GM12878 (cell line): Measurements from ENCODE around the gene SFI1. TPM values are rescaled to one million over a fixed set of nuclear protein-coding genes. Genes with fewer than 3 reads are reported as not detected.
A peak's percentile ranks its signal among the peaks of the same experiment; 100 is the strongest.

Experiments
- BRCA1 ChIP-seq: IDR thresholded peaks from 2 replicates; pipeline ENCODE4 v1.6.1; 2011; ENCODE audit warnings: low read depth, low read length, improper control_type of control experiment
- CBFB ChIP-seq: IDR thresholded peaks from 2 replicates; pipeline ENCODE4 v1.6.1; 2016; ENCODE audit warnings: antibody characterized with exemption, low read depth
- CHD2 ChIP-seq: IDR thresholded peaks from 2 replicates; pipeline ENCODE4 v1.6.1; 2011; ENCODE audit warnings: low read depth, low read length, improper control_type of control experiment, borderline replicate concordance
- CHD4 ChIP-seq: fragments of 200-600 bp; sonication (generic); IDR thresholded peaks from 2 replicates; pipeline ENCODE4 v1.6.1; 2016; ENCODE audit warnings: mild to moderate bottlenecking
- EGR1 ChIP-seq, 2 experiments: IDR thresholded peaks; 1 replicate in 1 of 2; 2 replicates in 1 of 2; pipeline ENCODE4 v1.6.1; 2011 to 2012; ENCODE audit warnings: low read depth in 2 of 2, low read length in 2 of 2, borderline replicate concordance in 1 of 2, mild to moderate bottlenecking in 1 of 2, moderate library complexity in 1 of 2
- FOXM1 ChIP-seq: IDR thresholded peaks from 2 replicates; pipeline ENCODE4 v1.6.1; 2012; ENCODE audit warnings: low read depth, mild to moderate bottlenecking, inconsistent platforms, low read length, moderate library complexity
- GATAD2B ChIP-seq: fragments of 450-650 bp; conservative IDR thresholded peaks from 2 replicates; pipeline ENCODE4 v1.6.1; 2017; ENCODE audit warnings: low read depth, mild to moderate bottlenecking, moderate library complexity
- IKZF1 ChIP-seq: fragments of 450-650 bp; conservative IDR thresholded peaks from 2 replicates; pipeline ENCODE4 v1.6.1; 2017; ENCODE audit warnings: antibody characterized with exemption, mild to moderate bottlenecking
- KAT2A ChIP-seq: conservative IDR thresholded peaks from 2 replicates; pipeline ENCODE4 v1.6.1; 2011; ENCODE audit warnings: low read depth, low read length; ENCODE audit not compliant: control insufficient read depth
- MLLT1 ChIP-seq: fragments of 450-650 bp; IDR thresholded peaks from 2 replicates; pipeline ENCODE4 v1.6.1; 2016; ENCODE audit warnings: mild to moderate bottlenecking
- MXI1 ChIP-seq: fragments of 150-350 bp; IDR thresholded peaks from 2 replicates; pipeline ENCODE4 v1.6.1; 2011; ENCODE audit warnings: low read depth, mild to moderate bottlenecking, inconsistent platforms, low read length, improper control_type of control experiment
- PAX5 ChIP-seq: IDR thresholded peaks from 2 replicates; pipeline ENCODE4 v1.6.1; 2011; ENCODE audit warnings: low read depth, low read length, borderline replicate concordance
- POLR2A ChIP-seq: IDR thresholded peaks from 2 replicates; pipeline ENCODE4 v1.6.1; 2011; ENCODE audit warnings: low read depth, mild to moderate bottlenecking, low read length
- RFX5 ChIP-seq: IDR thresholded peaks from 2 replicates; pipeline ENCODE4 v1.6.1; 2011; ENCODE audit warnings: low read depth, low read length, improper control_type of control experiment
- SKIL ChIP-seq: fragments of 450-650 bp; IDR thresholded peaks from 2 replicates; pipeline ENCODE4 v1.6.1; 2017; ENCODE audit warnings: mild to moderate bottlenecking, low read depth, inconsistent platforms; ENCODE audit not compliant: poor library complexity, severe bottlenecking
- SMAD1 ChIP-seq: fragments of 450-650 bp; IDR thresholded peaks from 2 replicates; pipeline ENCODE4 v1.6.1; 2018; ENCODE audit warnings: mild to moderate bottlenecking, low read depth; ENCODE audit not compliant: partially characterized antibody
- TCF12 ChIP-seq: IDR thresholded peaks from 2 replicates; pipeline ENCODE4 v1.6.1; 2011; ENCODE audit warnings: low read depth, mild to moderate bottlenecking, low read length
- USF1 ChIP-seq: IDR thresholded peaks from 2 replicates; pipeline ENCODE4 v1.6.1; 2011; ENCODE audit warnings: borderline replicate concordance, low read depth, mild to moderate bottlenecking, moderate library complexity, mixed read lengths, low read length; ENCODE audit not compliant: insufficient read depth; ENCODE audit errors: extremely low read length
- polyA plus RNA-seq, 11 experiments: library from polyadenylated mRNA; depleted of rRNA in 4 of 11; unstranded in 6 of 11; stranded (reverse) in 5 of 11; fragments of >200 nt; fragmentation: Nextera tagmentation in 4 of 11; fragmentation: Illumina TruSeq in 1 of 11; extraction: Ambion mirVana in 4 of 11; extraction: Trizol in 1 of 11; gene quantifications; 1 replicate in 1 of 11; 2 replicates in 10 of 11; pipeline versions ENCODE4 v1.2.1 to v1.2.3, GENCODE V29; 2011 to 2016; ENCODE audit warnings: inconsistent platforms in 2 of 11, missing spikeins in 2 of 11, low read depth in 1 of 11
- total RNA-seq, 4 experiments: library from RNA; depleted of rRNA in 3 of 4; stranded (reverse); fragments of >200 nt in 3 of 4; fragmentation: Illumina TruSeq in 1 of 4; extraction: Trizol in 1 of 4; gene quantifications; 2 replicates each; pipeline versions ENCODE4 v1.2.1 to v1.2.3, GENCODE V29; 2013 to 2021
- TF ChIP-seq, protein P1 (sequence below): IDR thresholded peaks from 2 replicates; pipeline ENCODE4 v1.6.1; 2012; ENCODE audit warnings: mild to moderate bottlenecking, low read depth, low read length

The SFI1 gene
- total and polyA plus RNA-seq, 10 of the 15 experiments (the other 5 are each of a cell fraction or from before 2014, with no cell fraction given), result 6.3 to 70.1 (median 30.4) TPM

GRCh38 chr22:31661851-31662667 is 165.7 kb downstream of the SFI1 start, which contains the start of gene PISD (continued):
- TF ChIP-seq CHD4 (no peak), USF1 (no peak), TCF12 (no peak; the same call in 1 of the 2 replicates), CHD2 (peak; percentile 79), GATAD2B (0 out of 2 replicates have a peak, but pooled peaks have one; percentile 58), RFX5 (peak; percentile 84), PAX5 (peak; percentile 4; the same call in 1 of the 2 replicates), SKIL (no peak), EGR1 (IDR thresholded peaks at IDR 0.05; ENCODE audit: borderline replicate concordance in 1 of 2, low read depth in 2 of 2, low read length in 2 of 2) (peak in 1 of 2 experiments; percentile 13; a peak in 1 of 3 replicates), KAT2A (no peak), MXI1 (peak; percentile 97), MLLT1 (peak; percentile 71; the same call in 1 of the 2 replicates), BRCA1 (no peak), IKZF1 (peak; percentile 79), SMAD1 (no peak), POLR2A (peak; percentile 91), CBFB (peak; percentile 32; the same call in 1 of the 2 replicates), FOXM1 (no peak)
- TF ChIP-seq, protein P1, sequence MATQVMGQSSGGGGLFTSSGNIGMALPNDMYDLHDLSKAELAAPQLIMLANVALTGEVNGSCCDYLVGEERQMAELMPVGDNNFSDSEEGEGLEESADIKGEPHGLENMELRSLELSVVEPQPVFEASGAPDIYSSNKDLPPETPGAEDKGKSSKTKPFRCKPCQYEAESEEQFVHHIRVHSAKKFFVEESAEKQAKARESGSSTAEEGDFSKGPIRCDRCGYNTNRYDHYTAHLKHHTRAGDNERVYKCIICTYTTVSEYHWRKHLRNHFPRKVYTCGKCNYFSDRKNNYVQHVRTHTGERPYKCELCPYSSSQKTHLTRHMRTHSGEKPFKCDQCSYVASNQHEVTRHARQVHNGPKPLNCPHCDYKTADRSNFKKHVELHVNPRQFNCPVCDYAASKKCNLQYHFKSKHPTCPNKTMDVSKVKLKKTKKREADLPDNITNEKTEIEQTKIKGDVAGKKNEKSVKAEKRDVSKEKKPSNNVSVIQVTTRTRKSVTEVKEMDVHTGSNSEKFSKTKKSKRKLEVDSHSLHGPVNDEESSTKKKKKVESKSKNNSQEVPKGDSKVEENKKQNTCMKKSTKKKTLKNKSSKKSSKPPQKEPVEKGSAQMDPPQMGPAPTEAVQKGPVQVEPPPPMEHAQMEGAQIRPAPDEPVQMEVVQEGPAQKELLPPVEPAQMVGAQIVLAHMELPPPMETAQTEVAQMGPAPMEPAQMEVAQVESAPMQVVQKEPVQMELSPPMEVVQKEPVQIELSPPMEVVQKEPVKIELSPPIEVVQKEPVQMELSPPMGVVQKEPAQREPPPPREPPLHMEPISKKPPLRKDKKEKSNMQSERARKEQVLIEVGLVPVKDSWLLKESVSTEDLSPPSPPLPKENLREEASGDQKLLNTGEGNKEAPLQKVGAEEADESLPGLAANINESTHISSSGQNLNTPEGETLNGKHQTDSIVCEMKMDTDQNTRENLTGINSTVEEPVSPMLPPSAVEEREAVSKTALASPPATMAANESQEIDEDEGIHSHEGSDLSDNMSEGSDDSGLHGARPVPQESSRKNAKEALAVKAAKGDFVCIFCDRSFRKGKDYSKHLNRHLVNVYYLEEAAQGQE, result no peak
